GM12892 (cell line): ENCODE results near the gene GAS2.

Source experiments
- DNase-seq: peaks from one replicate; pipeline ENCODE4 v3.0.0; 2011; ENCODE audit not compliant: insufficient read length
- FAIRE-seq: peaks from 2 replicates; lab custom pipeline; 2011; peaks lifted over from hg19 to GRCh38; lab: Jason Lieb, UNC
- POLR2A ChIP-seq: IDR thresholded peaks from 2 replicates; pipeline ENCODE4 v1.6.1; 2011; ENCODE audit warnings: low read depth, low read length, control low read depth
- POLR2AphosphoS5 ChIP-seq: IDR thresholded peaks from 2 replicates; pipeline ENCODE4 v1.6.1; 2011; ENCODE audit warnings: low read depth, low read length, control low read depth
- TAF1 ChIP-seq: IDR thresholded peaks from 2 replicates; pipeline ENCODE4 v1.6.1; 2011; ENCODE audit warnings: low read depth, mild to moderate bottlenecking, control low read depth, low read length, borderline replicate concordance

The GAS2 gene

GRCh38 chr11:22703591-22703990 is 37.2 kb downstream of the GAS2 start:
- FAIRE-seq (no peak), DNase-seq (no peak)
- TF ChIP-seq TAF1 (no peak), POLR2AphosphoS5 (no peak), POLR2A (no peak)

GRCh38 chr11:22707119-22707899 is 40.9 kb downstream of the GAS2 start:
- FAIRE-seq (peak; percentile 36), DNase-seq (no peak)
- TF ChIP-seq TAF1 (no peak), POLR2A (no peak), POLR2AphosphoS5 (no peak)

GRCh38 chr11:22711071-22711770 is 44.8 kb downstream of the GAS2 start:
- FAIRE-seq (no peak), DNase-seq (no peak)
- no peak for TF ChIP-seq POLR2A
- no peak for TF ChIP-seq POLR2AphosphoS5
- TF ChIP-seq TAF1, result no peak

- DNase-seq (no peak), FAIRE-seq (no peak)
- TF ChIP-seq POLR2A (no peak), TAF1 (no peak), POLR2AphosphoS5 (no peak)
Observed at GRCh38 chr11:22711880-22712279, 45.5 kb downstream of the GAS2 start.

GRCh38 chr11:22713336-22713735 is 46.9 kb downstream of the GAS2 start:
- TF ChIP-seq POLR2A (no peak), POLR2AphosphoS5 (no peak), TAF1 (no peak)
- FAIRE-seq (no peak), DNase-seq (no peak)

GRCh38 chr11:22715971-22716370 is 49.6 kb downstream of the GAS2 start:
- no peak for DNase-seq
- FAIRE-seq, result no peak
- no peak for TF ChIP-seq POLR2AphosphoS5
- TF ChIP-seq POLR2A, result no peak
- no peak for TF ChIP-seq TAF1

GRCh38 chr11:22720457-22720856 is 54.0 kb downstream of the GAS2 start:
- DNase-seq (no peak), FAIRE-seq (no peak)
- TF ChIP-seq POLR2AphosphoS5 (no peak), POLR2A (no peak)

- FAIRE-seq (no peak), DNase-seq (no peak)
- TF ChIP-seq POLR2A (no peak), POLR2AphosphoS5 (no peak), TAF1 (no peak)
Observed at GRCh38 chr11:22723274-22723673, 56.9 kb downstream of the GAS2 start.

- no peak for DNase-seq
- FAIRE-seq, result no peak
- TF ChIP-seq POLR2AphosphoS5, result no peak
- TF ChIP-seq POLR2A, result no peak
- no peak for TF ChIP-seq TAF1
Observed at GRCh38 chr11:22725079-22725478, 58.7 kb downstream of the GAS2 start.

GRCh38 chr11:22728600-22729389 is 62.4 kb downstream of the GAS2 start:
- FAIRE-seq, result no peak
- no peak for DNase-seq
- no peak for TF ChIP-seq POLR2A
- no peak for TF ChIP-seq TAF1
- TF ChIP-seq POLR2AphosphoS5, result no peak

GRCh38 chr11:22730319-22730718 is 63.9 kb downstream of the GAS2 start:
- no peak for TF ChIP-seq POLR2AphosphoS5
- TF ChIP-seq TAF1, result no peak
- no peak for TF ChIP-seq POLR2A
- FAIRE-seq, result peak; percentile 5

GRCh38 chr11:22732588-22732987 is 66.2 kb downstream of the GAS2 start:
- DNase-seq (no peak), FAIRE-seq (no peak)
- TF ChIP-seq TAF1 (no peak), POLR2A (no peak), POLR2AphosphoS5 (no peak)

More at GRCh38 chr11:22730319-22730718, 63.9 kb downstream of the GAS2 start:
- DNase-seq, result no peak
